ENCODE measurements around the gene ACOT7. TPM values are rescaled to one million over a fixed set of nuclear protein-coding genes. Genes with fewer than 3 reads are reported as not detected.

ACOT7 gene
- total RNA-seq, 1 donor from 2014 or later: 35.1 TPM

- peak; percentile 31 for DNase-seq (ENCODE audit: low spot score)
- H3K27ac Mint-ChIP-seq (ENCODE audit: unreplicated experiment): peak overlapping the region; percentile 48
Measured at GRCh38 chr1:6359216-6360116, 34.1 kb downstream of the ACOT7 start.

GRCh38 chr1:6358757-6359201, 34.8 kb downstream of the ACOT7 start:
- H3K27ac Mint-ChIP-seq (ENCODE audit: unreplicated experiment): peak overlapping the region; percentile 74
- TF ChIP-seq CTCF (IDR thresholded peaks at IDR 0.05; ENCODE audit: unreplicated experiment): no peak
- peaks cover 6% of the 10 kb centered on the region for H3K27me3 Mint-ChIP-seq (ENCODE audit: unreplicated experiment)
- H3K4me1 Mint-ChIP-seq (ENCODE audit: unreplicated experiment): peaks cover 4% of the 10 kb centered on the region
- DNase-seq (ENCODE audit: low spot score): peak; percentile 42
- H3K36me3 Mint-ChIP-seq (ENCODE audit: low read depth, unreplicated experiment): no peaks in the 10 kb centered on the region
- no peaks in the 10 kb centered on the region for H3K9me3 Mint-ChIP-seq (ENCODE audit: unreplicated experiment)
- no peak overlapping the region for H3K4me3 Mint-ChIP-seq (ENCODE audit: unreplicated experiment)

More at GRCh38 chr1:6359216-6360116, 34.1 kb downstream of the ACOT7 start:
- TF ChIP-seq CTCF (IDR thresholded peaks at IDR 0.05; ENCODE audit: unreplicated experiment): no peak
- Mint-ChIP-seq H3K4me3 (ENCODE audit: unreplicated experiment) (no peak overlapping the region), H3K27me3 (ENCODE audit: unreplicated experiment) (peaks cover 3% of the 10 kb centered on the region), H3K4me1 (ENCODE audit: unreplicated experiment) (peaks cover 4% of the 10 kb centered on the region), H3K36me3 (ENCODE audit: low read depth, unreplicated experiment) (no peaks in the 10 kb centered on the region), H3K9me3 (ENCODE audit: unreplicated experiment) (no peaks in the 10 kb centered on the region)

GRCh38 chr1:6358144-6358624, 35.4 kb downstream of the ACOT7 start:
- H3K9me3 Mint-ChIP-seq (ENCODE audit: unreplicated experiment): no peaks in the 10 kb centered on the region
- TF ChIP-seq CTCF (IDR thresholded peaks at IDR 0.05; ENCODE audit: unreplicated experiment): no peak
- peaks cover 6% of the 10 kb centered on the region for H3K27me3 Mint-ChIP-seq (ENCODE audit: unreplicated experiment)
- H3K4me3 Mint-ChIP-seq (ENCODE audit: unreplicated experiment): no peak overlapping the region
- peaks cover 4% of the 10 kb centered on the region for H3K4me1 Mint-ChIP-seq (ENCODE audit: unreplicated experiment)
- H3K36me3 Mint-ChIP-seq (ENCODE audit: low read depth, unreplicated experiment): no peaks in the 10 kb centered on the region
- DNase-seq (ENCODE audit: low spot score): no peak
- no peak overlapping the region for H3K27ac Mint-ChIP-seq (ENCODE audit: unreplicated experiment)

- no peaks in the 10 kb centered on the region for H3K9me3 Mint-ChIP-seq (ENCODE audit: unreplicated experiment)
- H3K27me3 Mint-ChIP-seq (ENCODE audit: unreplicated experiment): peaks cover 6% of the 10 kb centered on the region
- H3K4me3 Mint-ChIP-seq (ENCODE audit: unreplicated experiment): no peak overlapping the region
- H3K4me1 Mint-ChIP-seq (ENCODE audit: unreplicated experiment): peaks cover 4% of the 10 kb centered on the region
- TF ChIP-seq CTCF (IDR thresholded peaks at IDR 0.05; ENCODE audit: unreplicated experiment): peak; percentile 48
- no peak for DNase-seq (ENCODE audit: low spot score)
- no peaks in the 10 kb centered on the region for H3K36me3 Mint-ChIP-seq (ENCODE audit: low read depth, unreplicated experiment)
- no peak overlapping the region for H3K27ac Mint-ChIP-seq (ENCODE audit: unreplicated experiment)
Measured at GRCh38 chr1:6357243-6357936, 36.2 kb downstream of the ACOT7 start.

Data from endothelial cell (in vitro differentiated cells).